Upper lobe of left lung (tissue), 4 donors: ENCODE data around the gene FAM136A.

Experiments used
- CTCF ChIP-seq, 6 experiments: fragments of 450-650 bp in 4 of 6; fragments of 200-600 bp in 2 of 6; sonication (generic) in 2 of 6; IDR thresholded peaks; one replicate each; pipeline ENCODE4 v1.5.1; 2016 to 2019; ENCODE audit warnings: antibody characterized with exemption in 6 of 6
- POLR2A ChIP-seq, 4 donors: fragments of 450-650 bp; IDR thresholded peaks; one replicate each; pipeline ENCODE4 v1.5.1; 2016 to 2017; ENCODE audit warnings: antibody characterized with exemption in 4 of 4, mild to moderate bottlenecking in 2 of 4
- POLR2AphosphoS5 ChIP-seq, 2 donors: sonication (generic); formaldehyde crosslinking; IDR thresholded peaks; one replicate each; pipeline ENCODE4 v1.5.1; 2017; ENCODE audit warnings: antibody characterized with exemption in 2 of 2

- TF ChIP-seq CTCF (IDR thresholded peaks at IDR 0.05) (no peak), POLR2A (IDR thresholded peaks at IDR 0.05) (no peak), POLR2AphosphoS5 (IDR thresholded peaks at IDR 0.05) (no peak)
Observed at GRCh38 chr2:70330476-70330875, 28.6 kb upstream of the FAM136A start.
